Keratinocyte (primary cell): Measurements from ENCODE around the gene F9. TPM values are rescaled to one million over a fixed set of nuclear protein-coding genes. Genes with fewer than 3 reads are reported as not detected.

Source experiments
- DNase-seq: peaks from one replicate; pipeline ENCODE4 v3.0.0-alpha.2; 2011; ENCODE audit warnings: low read depth, missing footprints, low spot score
- FAIRE-seq: peaks from 2 replicates; lab custom pipeline; 2011; peaks lifted over from hg19 to GRCh38; lab: Jason Lieb, UNC
- H2AFZ ChIP-seq: 2 replicates; pipeline ENCODE4 v1.6.0; 2012; ENCODE audit warnings: low read length, control low read depth, inconsistent platforms; ENCODE audit not compliant: control insufficient read depth
- H3K27ac ChIP-seq: 2 replicates; pipeline ENCODE4 v1.5.1; 2011; ENCODE audit warnings: low read length; ENCODE audit not compliant: control insufficient read depth, insufficient read depth
- H3K27me3 ChIP-seq: 3 replicates; pipeline ENCODE4 v1.6.0; 2011; ENCODE audit warnings: low read length; ENCODE audit not compliant: control insufficient read depth, insufficient read depth; ENCODE audit errors: extremely low read depth
- H3K36me3 ChIP-seq, 2 experiments: 2 replicates in 1 of 2; 3 replicates in 1 of 2; pipeline ENCODE4 v1.5.1; 2011; ENCODE audit warnings: low read length in 2 of 2, mild to moderate bottlenecking in 1 of 2; ENCODE audit not compliant: control insufficient read depth in 2 of 2, insufficient read depth in 2 of 2; ENCODE audit errors: extremely low read depth in 1 of 2
- H3K4me1 ChIP-seq: 3 replicates; pipeline ENCODE4 v1.5.1; 2011; ENCODE audit warnings: low read length; ENCODE audit not compliant: control insufficient read depth, insufficient read depth; ENCODE audit errors: extremely low read depth
- H3K4me2 ChIP-seq: 3 replicates; pipeline ENCODE4 v1.6.0; 2011; ENCODE audit warnings: low read depth, low read length; ENCODE audit not compliant: control insufficient read depth, insufficient read depth; ENCODE audit errors: extremely low read depth
- H3K4me3 ChIP-seq, 3 experiments: fragments of 200-600 bp in 1 of 3; sonication (generic) in 1 of 3; 2 replicates in 2 of 3; 3 replicates in 1 of 3; pipeline ENCODE4 v1.5.1; 2011 to 2016; ENCODE audit warnings: low read length in 3 of 3, mild to moderate bottlenecking in 3 of 3, control low read depth in 2 of 3, inconsistent platforms in 1 of 3, low read depth in 1 of 3, mixed read lengths in 1 of 3, mixed run types in 1 of 3, moderate library complexity in 1 of 3; ENCODE audit not compliant: control insufficient read depth in 2 of 3, insufficient read depth in 2 of 3; ENCODE audit errors: extremely low read depth in 1 of 3
- H3K79me2 ChIP-seq: 2 replicates; pipeline ENCODE4 v1.6.0; 2012; ENCODE audit warnings: low read length; ENCODE audit not compliant: control insufficient read depth, insufficient read depth
- H3K9ac ChIP-seq: 3 replicates; pipeline ENCODE4 v1.6.0; 2011; ENCODE audit warnings: low read length; ENCODE audit not compliant: control insufficient read depth, insufficient read depth; ENCODE audit errors: extremely low read depth
- H3K9me1 ChIP-seq: 3 replicates; pipeline ENCODE4 v1.6.0; 2011; ENCODE audit warnings: low read length; ENCODE audit not compliant: control insufficient read depth, insufficient read depth; ENCODE audit errors: extremely low read depth
- H3K9me3 ChIP-seq: 2 replicates; pipeline ENCODE4 v1.5.1; 2012; ENCODE audit warnings: low read depth, low read length; ENCODE audit not compliant: control insufficient read depth
- H4K20me1 ChIP-seq: 3 replicates; pipeline ENCODE4 v1.6.0; 2011; ENCODE audit warnings: low read length; ENCODE audit not compliant: control insufficient read depth, insufficient read depth; ENCODE audit errors: extremely low read depth
- CTCF ChIP-seq, 3 experiments: IDR thresholded peaks in 1 of 3; conservative IDR thresholded peaks in 1 of 3; optimal IDR thresholded peaks in 1 of 3; 2 replicates in 2 of 3; 3 replicates in 1 of 3; pipeline versions ENCODE3 to v1.5.1; 2011; ENCODE audit warnings: low read length in 3 of 3, mild to moderate bottlenecking in 3 of 3, moderate library complexity in 2 of 3, control low read depth in 1 of 3, inconsistent platforms in 1 of 3; ENCODE audit not compliant: insufficient read depth in 2 of 3; ENCODE audit errors: extremely low read depth in 1 of 3
- EZH2 ChIP-seq: IDR thresholded peaks from one replicate; pipeline ENCODE4 v1.6.1; 2012; ENCODE audit warnings: inconsistent platforms, mild to moderate bottlenecking, low read length, moderate library complexity
- dilution Hi-C: fragments of 300-500 bp; cut with MboI; formaldehyde crosslinking; loops from one replicate; pipeline ENCODE4 v1.7.0; 2020; ENCODE audit warnings: low sequenced_read_pairs; ENCODE audit not compliant: extremely low pct_ligation_motif_present
- polyA plus RNA-seq, 5 experiments: library from polyadenylated mRNA; depleted of rRNA in 3 of 5; stranded (reverse) in 3 of 5; stranded (forward) in 1 of 5; unstranded in 1 of 5; fragments of >200 nt; gene quantifications; 1 replicate in 1 of 5; 2 replicates in 3 of 5; 3 replicates in 1 of 5; pipeline versions ENCODE4 v1.2.1 to v1.2.3, GENCODE V29; 2011 to 2012; ENCODE audit warnings: missing spikeins in 2 of 5, low read depth in 1 of 5, low replicate concordance in 1 of 5

Gene F9
- polyA plus RNA-seq, 1 donor (not counting 4 experiments of a cell fraction or from before 2014, with no cell fraction given) = not detected

DNA sequence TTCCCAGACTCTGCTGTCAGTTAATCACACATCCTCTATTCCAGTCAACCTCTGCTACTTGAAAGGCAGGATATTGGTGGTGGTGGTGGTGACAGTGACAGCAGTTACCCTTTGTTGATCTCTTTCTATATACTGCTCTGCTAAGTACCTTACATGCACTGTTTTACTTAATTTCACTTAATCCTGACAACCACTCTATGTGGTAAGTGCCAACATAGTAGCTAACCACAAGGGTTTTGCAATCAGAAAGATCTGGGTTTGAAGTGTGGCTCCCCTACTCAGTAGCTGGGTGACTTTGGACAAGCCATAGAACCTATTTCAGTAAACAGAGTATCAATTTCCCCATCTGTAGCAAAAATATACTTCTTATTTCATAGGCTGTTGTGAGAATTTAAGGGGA is 24.2 kb upstream of the F9 start:
- dilution Hi-C loops = no loop called here
- H2AFZ ChIP-seq = no peak overlapping the region
- H3K36me3 ChIP-seq = no peaks in the 10 kb centered on the region
- H3K27ac ChIP-seq = no peak overlapping the region
- H3K4me3 ChIP-seq = no peak overlapping the region
- H3K9me1 ChIP-seq = no peaks in the 10 kb centered on the region
- H3K9me3 ChIP-seq = no peaks in the 10 kb centered on the region
- no peaks in the 10 kb centered on the region for H4K20me1 ChIP-seq
- H3K9ac ChIP-seq = no peak overlapping the region
- H3K79me2 ChIP-seq = no peaks in the 10 kb centered on the region
- H3K4me1 ChIP-seq = no peaks in the 10 kb centered on the region
- no peaks in the 10 kb centered on the region for H3K27me3 ChIP-seq
- no peak overlapping the region for H3K4me2 ChIP-seq
- no peak for TF ChIP-seq EZH2
- TF ChIP-seq CTCF (optimal IDR thresholded peaks at IDR 0.05 in 1 of 3, IDR thresholded peaks at IDR 0.05 in 1 of 3, conservative IDR thresholded peaks at IDR 0.05 in 1 of 3; ENCODE audit: extremely low read depth in 1 of 3, insufficient read depth in 2 of 3, low read length in 3 of 3) = no peak
- DNase-seq (no peak), FAIRE-seq (no peak)

GRCh38 chrX:139508099-139508498 is 22.4 kb upstream of the F9 start:
- no peak overlapping the region for H3K4me2 ChIP-seq
- no peaks in the 10 kb centered on the region for H3K36me3 ChIP-seq
- H3K27ac ChIP-seq = no peak overlapping the region
- no peaks in the 10 kb centered on the region for H3K9me1 ChIP-seq
- H3K4me3 ChIP-seq = no peak overlapping the region
- no peak overlapping the region for H3K9ac ChIP-seq
- H3K27me3 ChIP-seq = no peaks in the 10 kb centered on the region
- no peaks in the 10 kb centered on the region for H4K20me1 ChIP-seq
- no peaks in the 10 kb centered on the region for H3K4me1 ChIP-seq
- no peak overlapping the region for H2AFZ ChIP-seq
- TF ChIP-seq CTCF (optimal IDR thresholded peaks at IDR 0.05 in 1 of 3, IDR thresholded peaks at IDR 0.05 in 1 of 3, conservative IDR thresholded peaks at IDR 0.05 in 1 of 3; ENCODE audit: extremely low read depth in 1 of 3, insufficient read depth in 2 of 3, low read length in 3 of 3) (no peak), EZH2 (no peak)
- H3K9me3 ChIP-seq = no peaks in the 10 kb centered on the region
- no peaks in the 10 kb centered on the region for H3K79me2 ChIP-seq
- no peak for FAIRE-seq
- DNase-seq = no peak
- dilution Hi-C loops = no loop called here
